B cell (primary cell): Measurements from ENCODE around the gene MEGF8. TPM values are rescaled to one million over a fixed set of nuclear protein-coding genes. Genes with fewer than 3 reads are reported as not detected.
A peak's percentile ranks its signal among the peaks of the same experiment; 100 is the strongest.

ENCODE experiments used
- ATAC-seq: fragments of 200-7000 bp; cut with Tn5 transposase; one replicate; pipeline ENCODE4 v1.10.0; 2021; ENCODE audit warnings: low read depth, mild to moderate bottlenecking, moderate number of reproducible peaks, moderate library complexity
- CTCF ChIA-PET: fragments of 350-600 bp; sonication (Branson Sonifier 250); formaldehyde crosslinking; loops from one replicate; lab custom pipeline; 2021; ENCODE audit warnings: antibody characterized with exemption, inconsistent platforms; lab: Charles Lee
- POLR2A ChIA-PET: fragments of 350-600 bp; sonication (Branson Sonifier 250); formaldehyde crosslinking; loops from one replicate; lab custom pipeline; 2021; ENCODE audit warnings: antibody characterized with exemption; lab: Charles Lee
- DNase-seq: peaks from one replicate; pipeline ENCODE4 v3.0.0; 2013
- H2AFZ ChIP-seq: 2 replicates; pipeline ENCODE4 v1.6.1; 2012; ENCODE audit warnings: mild to moderate bottlenecking, low read depth, low read length; ENCODE audit not compliant: insufficient read depth, poor library complexity, severe bottlenecking
- H3K27ac ChIP-seq, 2 donors: 1 replicate in 1 of 2; 2 replicates in 1 of 2; pipeline ENCODE4 v1.5.1; 2012 to 2013; ENCODE audit warnings: low read length in 2 of 2, mild to moderate bottlenecking in 2 of 2, moderate library complexity in 1 of 2
- H3K27me3 ChIP-seq, 4 experiments: fragments of 200-600 bp in 1 of 4; sonication (generic) in 1 of 4; replicated peaks in 1 of 4; 1 replicate in 2 of 4; 2 replicates in 2 of 4; pipeline versions ENCODE4 v1.6.1 to v1.7.0; 2013 to 2016; ENCODE audit warnings: low read length in 3 of 4, mild to moderate bottlenecking in 2 of 4, mixed read lengths in 1 of 4, moderate library complexity in 1 of 4; ENCODE audit not compliant: insufficient read depth in 4 of 4, control insufficient read depth in 3 of 4; ENCODE audit errors: control extremely low read depth in 1 of 4
- H3K36me3 ChIP-seq, 2 experiments: replicated peaks in 1 of 2; 1 replicate in 1 of 2; 2 replicates in 1 of 2; pipeline versions ENCODE4 v1.6.1 to v1.7.1; 2013; ENCODE audit warnings: low read length in 1 of 2; ENCODE audit not compliant: insufficient read depth in 2 of 2, control insufficient read depth in 1 of 2; ENCODE audit errors: control extremely low read depth in 1 of 2, extremely low read depth in 1 of 2
- H3K4me1 ChIP-seq, 2 donors: fragments of 200-600 bp in 1 of 2; sonication (generic) in 1 of 2; 1 replicate in 1 of 2; 2 replicates in 1 of 2; pipeline versions ENCODE4 v1.5.1 to v1.6.1; 2013 to 2017; ENCODE audit warnings: low read length in 2 of 2; ENCODE audit not compliant: control insufficient read depth in 2 of 2, insufficient read depth in 2 of 2
- H3K4me2 ChIP-seq: replicated peaks from 2 replicates; pipeline ENCODE3; 2012; ENCODE audit warnings: mild to moderate bottlenecking, low read depth, low read length; ENCODE audit not compliant: poor library complexity, severe bottlenecking
- H3K4me3 ChIP-seq, 5 experiments: fragments of 200-600 bp in 1 of 5; sonication (generic) in 1 of 5; 1 replicate in 3 of 5; 2 replicates in 2 of 5; pipeline versions ENCODE4 v1.5.1 to v1.7.0; 2011 to 2016; ENCODE audit warnings: low read length in 4 of 5, mild to moderate bottlenecking in 4 of 5, low read depth in 2 of 5, control low read depth in 1 of 5, moderate library complexity in 1 of 5; ENCODE audit not compliant: insufficient read depth in 1 of 5; ENCODE audit errors: control extremely low read depth in 1 of 5, extremely low read depth in 1 of 5
- H3K79me2 ChIP-seq: fragments of 200-600 bp; sonication (generic); one replicate; pipeline ENCODE4 v1.6.0; 2016; ENCODE audit warnings: low read length; ENCODE audit not compliant: control insufficient read depth, insufficient read depth
- H3K9ac ChIP-seq: fragments of 200-600 bp; sonication (generic); 2 replicates; pipeline ENCODE4 v1.6.1; 2017; ENCODE audit warnings: mild to moderate bottlenecking, low read length, moderate library complexity
- H3K9me3 ChIP-seq, 3 donors: one replicate each; pipeline versions ENCODE4 v1.6.1 to v1.7.1; 2013; ENCODE audit warnings: low read length in 2 of 3; ENCODE audit not compliant: control insufficient read depth in 2 of 3, insufficient read depth in 1 of 3; ENCODE audit errors: control extremely low read depth in 1 of 3
- H4K20me1 ChIP-seq: 2 replicates; pipeline ENCODE4 v1.6.0; 2012; ENCODE audit warnings: mild to moderate bottlenecking, low read length; ENCODE audit not compliant: insufficient read depth, control insufficient read depth, poor library complexity, severe bottlenecking
- H3K27ac Mint-ChIP-seq: one replicate; pipeline ENCODE4 v1.8.0; 2021; ENCODE audit warnings: mixed read lengths
- H3K27me3 Mint-ChIP-seq: one replicate; pipeline ENCODE4 v1.8.0; 2021; ENCODE audit warnings: mixed read lengths
- H3K4me1 Mint-ChIP-seq: one replicate; pipeline ENCODE4 v1.8.0; 2021; ENCODE audit warnings: mixed read lengths
- H3K4me3 Mint-ChIP-seq: one replicate; pipeline ENCODE4 v1.8.0; 2021; ENCODE audit warnings: mixed read lengths
- H3K9me3 Mint-ChIP-seq: one replicate; pipeline ENCODE4 v1.8.0; 2022; ENCODE audit warnings: mixed read lengths; ENCODE audit not compliant: insufficient read depth
- CTCF ChIP-seq: fragments of 200-600 bp; IDR thresholded peaks from one replicate; pipeline ENCODE4 v1.8.0; 2022; ENCODE audit warnings: antibody characterized with exemption, mild to moderate bottlenecking
- EZH2 ChIP-seq: IDR thresholded peaks from 2 replicates; pipeline ENCODE4 v1.6.1; 2012; ENCODE audit warnings: borderline replicate concordance, low read depth, mild to moderate bottlenecking, moderate library complexity, low read length; ENCODE audit not compliant: insufficient read depth, poor library complexity, severe bottlenecking
- WGBS: methylation state at CpG from one replicate; pipeline ENCODE4 v1.1.5; 2013; ENCODE audit warnings: missing lambda C conversion rate; ENCODE audit not compliant: insufficient coverage; 5-methylcytosine and 5-hydroxymethylcytosine counted together
- intact Hi-C: fragments of 100-400 bp; cut with micrococcal nuclease; formaldehyde crosslinking; loops from one replicate; pipeline ENCODE4 v1.10.0; 2022
- polyA plus RNA-seq: library from polyadenylated mRNA; depleted of rRNA; stranded (reverse); fragments of >200 nt; gene quantifications from 2 replicates; pipeline ENCODE4 v1.2.3, GENCODE V29; 2012
- total RNA-seq, 2 donors: library from RNA; stranded (reverse); fragments of 120-200 nt in 1 of 2; gene quantifications; 1 replicate in 1 of 2; 2 replicates in 1 of 2; pipeline versions ENCODE4 v1.2.3 to v1.2.4, GENCODE V29; 2013 to 2022

MEGF8 gene
- total and polyA plus RNA-seq, 2 donors (not counting 1 experiment from before 2014, with no cell fraction given): 8.2 to 26.5 TPM

DNA sequence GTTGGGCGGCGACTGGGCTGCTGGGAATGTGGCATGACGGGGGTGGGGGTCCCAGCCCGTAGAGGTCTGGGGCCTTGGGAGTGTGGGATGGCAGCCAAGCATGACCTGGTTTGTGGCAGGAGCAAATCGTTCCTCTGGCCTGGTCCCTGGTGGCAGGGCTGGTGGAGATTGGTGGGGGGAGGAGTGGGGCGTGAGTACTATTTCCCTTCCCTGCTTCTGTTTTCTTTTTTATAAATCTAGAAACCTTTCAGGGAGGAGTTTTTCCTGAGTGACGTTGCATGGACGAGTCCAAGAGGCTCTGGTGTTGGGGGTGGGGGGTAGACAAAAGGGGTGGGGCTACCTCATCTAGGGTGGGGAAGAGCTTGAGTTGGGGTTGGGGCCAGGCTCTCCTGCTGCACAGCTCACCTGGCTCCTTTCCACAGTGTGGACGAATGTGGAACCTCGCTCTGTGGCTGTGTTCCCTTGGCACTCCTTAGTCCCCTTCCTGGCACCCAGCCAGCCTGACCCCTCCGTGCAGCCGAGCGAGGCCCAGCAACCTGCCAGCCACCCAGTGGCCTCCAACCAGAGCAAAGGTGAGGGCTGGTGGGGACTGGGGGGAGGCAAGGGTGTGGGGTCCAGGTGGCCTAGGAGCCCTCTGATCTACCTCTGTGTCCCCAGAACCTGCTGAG is 39.0 kb upstream of the MEGF8 start:
- DNase-seq: peak; percentile 55
- Histone ChIP-seq H3K79me2 (peaks cover 18% of the 10 kb centered on the region), H3K9me3 (no peaks in the 10 kb centered on the region), H3K4me3 (peak overlapping the region in 3 of 5 experiments; percentile 7 to 67 (median 20)), H3K4me1 (peaks cover 37 to 44% of the 10 kb centered on the region in 2 donors), H4K20me1 (peaks cover 46% of the 10 kb centered on the region), H2AFZ (no peak overlapping the region), H3K9ac (peak overlapping the region; percentile 74), H3K27me3 (no peaks in the 10 kb centered on the region), H3K4me2 (peak overlapping the region; percentile 100), H3K36me3 (peaks cover 1 to 47% of the 10 kb centered on the region in 2 experiments), H3K27ac (peak overlapping the region; percentile 32 to 51)
- peak overlapping the region; percentile 93 for H3K27ac Mint-ChIP-seq
- WGBS: 25% methylated on average over 9 of the region's 13 CpGs
- ChIA-PET CTCF (interaction anchor here (1.5 to 2.7 kb wide), 2 partner anchors 10 to 154 kb away, joined by 4 to 12 read pairs; partner anchors contain the start of gene POU2F2), POLR2A (interaction anchor here (0.6 kb wide), 1 partner anchor 18 kb away, joined by 3 read pairs; no protein-coding TSS in a partner anchor)
- no peak for TF ChIP-seq CTCF
- TF ChIP-seq EZH2: no peak
- H3K4me1 Mint-ChIP-seq: peaks cover 21% of the 10 kb centered on the region
- H3K4me3 Mint-ChIP-seq: peak overlapping the region; percentile 92
- H3K9me3 Mint-ChIP-seq: no peaks in the 10 kb centered on the region
- no peak for ATAC-seq
- intact Hi-C loops: loop anchor here (1.0 kb wide), 1 partner anchor 10 kb away; no protein-coding TSS in a partner anchor
- H3K27me3 Mint-ChIP-seq: no peaks in the 10 kb centered on the region
